HG03108 (cell line): ENCODE data around the gene MCUB.

ENCODE experiments used
- ATAC-seq: cut with Tn5 transposase; IDR thresholded peaks from one replicate; pipeline ENCODE4 v1.9.1; 2021; ENCODE audit warnings: moderate library complexity; ENCODE audit not compliant: unreplicated experiment

Gene MCUB

DNA sequence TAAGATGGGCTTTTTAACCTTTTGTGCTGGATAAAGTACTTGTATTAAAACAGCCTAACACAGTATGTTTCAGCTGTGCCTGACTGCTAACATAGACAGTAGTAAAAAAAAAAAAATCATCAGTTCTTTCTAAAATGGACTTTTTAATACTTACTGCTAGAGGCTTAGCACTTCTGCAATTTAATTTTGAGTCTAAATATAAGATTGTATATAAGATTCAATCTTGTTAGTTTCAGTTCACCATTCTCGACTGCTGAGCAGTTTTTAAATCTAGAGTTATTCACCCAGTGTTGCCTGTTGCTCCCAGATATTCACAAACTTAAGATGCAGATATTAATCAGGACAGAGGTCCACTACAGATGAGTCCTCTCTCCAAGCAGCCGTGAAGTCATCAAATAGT lies 163.1 kb downstream of the MCUB start:
- no peak for ATAC-seq

DNA sequence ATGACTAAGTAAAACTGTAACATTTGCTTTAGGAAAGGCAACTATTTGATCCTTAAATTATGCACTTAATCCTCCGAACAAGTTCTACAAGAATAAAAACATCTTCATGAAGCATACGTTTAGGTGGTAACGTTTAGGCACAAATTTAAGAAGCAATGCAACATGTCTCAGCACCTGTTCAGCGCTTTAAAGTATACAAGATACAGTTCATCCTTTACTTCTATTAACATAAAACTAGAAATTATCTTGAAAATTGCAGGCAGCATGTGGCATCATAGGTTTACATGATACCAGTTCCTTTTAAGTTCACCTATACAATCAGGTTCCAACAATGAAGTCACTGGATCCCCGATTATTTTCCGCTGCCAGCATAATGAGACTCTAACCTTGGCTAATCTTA lies 168.3 kb downstream of the MCUB start:
- ATAC-seq, result no peak

DNA sequence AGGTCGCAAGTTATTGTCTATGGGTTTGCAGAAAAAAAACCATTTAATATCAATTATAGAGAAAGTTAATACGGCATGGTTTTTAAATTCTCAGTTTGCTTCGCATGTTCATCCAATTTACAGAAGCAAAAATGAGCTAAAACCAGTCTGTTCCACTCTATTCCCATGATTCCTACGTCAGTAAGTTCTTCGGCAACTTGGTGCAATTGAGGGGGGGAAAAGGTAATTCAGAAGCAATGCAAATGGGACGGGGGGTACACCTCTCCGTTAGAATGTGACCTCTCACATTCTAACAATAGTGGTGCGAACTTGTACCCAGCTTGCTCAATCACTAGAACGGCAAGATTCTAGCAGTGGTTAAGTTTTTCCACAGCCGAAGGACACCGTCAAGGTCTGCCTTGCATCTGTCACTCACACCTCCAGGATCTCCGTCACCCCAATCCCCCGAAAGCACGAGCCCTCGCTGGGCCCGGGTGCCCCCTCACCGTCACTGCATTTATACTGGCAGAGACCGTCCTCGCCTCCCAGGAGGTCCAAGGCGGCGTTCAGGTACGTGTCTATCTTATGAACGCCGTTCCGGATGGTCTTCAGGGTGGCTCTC lies 169.2 kb downstream of the MCUB start:
- no peak for ATAC-seq

DNA sequence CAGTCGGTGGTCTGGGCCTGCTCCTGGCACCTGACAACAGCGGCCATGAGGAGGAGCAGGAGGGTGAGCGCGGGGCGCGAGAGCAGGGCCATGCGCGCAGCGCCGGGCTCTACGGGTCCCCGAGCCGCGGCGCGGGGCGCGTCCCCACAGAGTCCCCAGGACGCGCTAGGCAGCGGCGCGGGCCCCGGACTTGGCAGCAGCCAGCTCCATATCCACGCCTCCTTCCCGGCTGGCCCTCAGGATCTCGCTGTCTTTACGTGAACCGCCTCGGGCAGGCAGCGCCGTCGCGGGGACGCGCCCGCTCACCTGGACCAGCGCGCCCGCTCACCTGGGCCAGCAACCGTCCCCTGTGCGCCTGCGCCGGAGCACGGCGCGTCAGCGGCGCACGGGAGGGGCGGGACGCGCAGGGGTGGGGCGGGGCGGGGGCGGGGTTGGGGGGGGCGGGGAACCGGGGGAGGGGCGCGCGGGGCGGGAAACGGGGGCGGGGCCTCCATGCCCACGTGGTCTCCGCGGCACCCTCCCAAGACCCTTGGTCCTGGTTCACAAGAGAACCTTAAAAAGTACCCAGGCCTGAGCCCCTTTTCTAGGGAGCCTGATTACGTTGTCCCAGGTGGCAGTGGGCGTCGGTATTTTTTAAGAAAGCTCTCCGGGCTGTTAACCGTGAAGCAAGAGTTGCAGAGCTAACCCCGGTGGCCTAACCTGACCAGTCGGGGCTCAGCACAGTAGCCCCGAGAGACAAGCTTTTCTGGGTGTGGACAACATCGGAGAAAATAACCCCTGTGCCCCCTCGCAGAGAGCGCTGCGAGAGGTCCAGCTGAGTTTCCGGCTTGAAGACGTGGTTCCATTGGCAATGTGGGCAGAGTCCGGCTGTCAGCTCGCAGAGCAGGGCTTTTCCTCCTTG lies 169.9 kb downstream of the MCUB start, which contains the start of gene PLA2G12A:
PLA2G12A (minus strand) TSS at position 353 of the 901 bp plus-strand sequence; CDS start at position 92, 261 bp downstream.
- ATAC-seq, result peak; percentile 79

DNA sequence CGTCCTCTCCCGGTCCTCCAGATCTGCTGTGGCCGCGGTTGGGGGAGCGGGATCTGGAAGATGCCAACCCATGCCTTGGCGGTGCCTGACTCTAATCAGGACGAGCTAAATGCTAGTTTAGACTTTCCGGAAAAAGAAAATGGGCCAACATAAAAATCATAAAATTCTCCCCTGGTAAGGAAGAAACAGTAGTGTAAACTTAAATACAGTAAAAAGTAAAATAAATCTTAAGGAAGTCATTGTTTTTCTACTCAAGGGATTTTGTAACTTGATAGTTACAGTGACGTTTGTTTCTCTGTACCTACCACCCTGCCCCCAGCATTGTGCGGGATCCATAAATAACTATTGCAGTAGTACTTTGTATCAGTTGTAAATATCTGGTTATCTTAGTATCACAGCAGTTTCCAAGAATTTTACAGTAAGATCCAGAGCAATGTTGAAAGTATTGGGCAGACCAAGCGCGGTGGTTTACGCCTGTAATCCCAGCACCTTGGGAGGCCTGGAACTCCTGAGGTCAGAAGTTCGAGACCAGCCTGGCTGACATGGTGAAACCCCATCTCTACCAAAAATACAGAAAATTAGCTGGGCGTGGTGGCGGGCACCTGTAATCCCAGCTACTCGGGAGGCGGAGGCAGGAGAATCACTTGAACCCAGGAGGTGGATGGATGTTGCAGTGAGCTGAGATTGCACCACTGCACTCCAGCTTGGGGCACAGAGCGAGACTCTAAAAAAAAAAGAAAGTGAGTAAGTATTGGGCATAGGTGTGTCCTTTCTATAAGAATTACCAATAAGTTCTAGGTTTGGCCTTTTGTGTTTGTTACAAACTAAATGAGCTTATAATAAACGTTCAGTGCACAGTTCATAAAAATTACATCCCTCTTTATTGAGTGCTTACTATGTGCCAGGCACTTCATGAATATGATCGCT lies 170.8 kb downstream of the MCUB start:
- ATAC-seq, result no peak

DNA sequence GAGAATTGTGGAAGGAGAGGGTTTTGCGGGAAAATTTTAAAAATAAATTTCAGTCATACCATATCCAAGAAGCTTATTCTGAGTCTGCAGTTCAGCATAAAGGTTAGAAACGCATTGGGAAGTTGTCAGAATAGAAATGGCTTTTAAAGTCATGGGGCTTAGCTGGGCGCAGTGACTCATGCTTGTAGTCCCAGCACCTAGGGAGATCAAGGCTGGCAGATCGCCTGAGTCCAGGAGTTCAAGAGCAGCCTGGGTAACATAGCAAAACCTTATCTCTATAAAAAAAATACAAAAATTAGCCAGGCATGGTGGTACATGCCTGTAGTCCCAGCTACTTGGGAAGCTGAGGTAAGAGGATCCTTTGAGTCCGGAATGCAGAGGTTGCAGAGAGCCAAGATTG lies 173.7 kb downstream of the MCUB start:
- no peak for ATAC-seq

DNA sequence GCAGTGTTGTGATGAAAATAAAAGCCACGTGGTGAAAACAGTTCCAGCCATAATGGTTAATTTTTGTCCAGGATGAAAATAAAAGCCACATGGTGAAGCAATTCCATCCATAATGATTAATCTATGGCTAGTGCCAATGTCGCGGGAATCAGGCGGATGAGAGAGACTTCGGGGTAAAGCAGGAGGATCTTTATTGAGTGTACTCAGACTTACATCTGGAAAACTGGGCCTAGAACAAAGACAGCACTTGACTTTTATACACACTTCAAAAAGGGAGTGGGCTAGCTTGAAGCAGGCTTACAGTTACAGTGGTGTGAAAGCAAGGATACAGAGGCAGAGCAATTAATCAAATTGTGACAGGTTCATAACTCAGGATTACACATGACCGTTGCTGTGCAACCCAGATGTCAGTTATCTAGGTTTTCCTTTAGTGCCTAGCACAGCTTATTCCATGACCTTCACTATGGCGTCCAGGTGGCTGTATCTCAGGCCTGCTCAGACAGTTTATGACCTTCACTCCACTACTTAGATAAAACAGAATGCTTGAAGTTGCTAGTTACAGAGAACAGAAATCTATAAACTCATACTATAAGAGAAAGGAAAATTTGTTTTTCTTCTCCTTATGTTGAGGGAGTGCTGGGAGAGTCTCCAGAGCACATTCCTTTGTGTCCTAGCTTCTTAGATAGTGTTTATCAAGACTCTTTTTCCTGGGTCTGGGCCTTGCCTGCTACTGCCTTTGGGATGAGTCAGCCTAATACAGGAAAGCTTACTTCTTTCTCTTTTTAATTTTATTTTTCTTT lies 175.7 kb downstream of the MCUB start:
- ATAC-seq, result no peak
